ENCODE measurements around the gene SMU1. TPM values are rescaled to one million over a fixed set of nuclear protein-coding genes. Genes with fewer than 3 reads are reported as not detected.

The SMU1 gene
- total and polyA plus RNA-seq, 11 donors, result 6.7 to 19.4 (median 15.2) TPM

DNA sequence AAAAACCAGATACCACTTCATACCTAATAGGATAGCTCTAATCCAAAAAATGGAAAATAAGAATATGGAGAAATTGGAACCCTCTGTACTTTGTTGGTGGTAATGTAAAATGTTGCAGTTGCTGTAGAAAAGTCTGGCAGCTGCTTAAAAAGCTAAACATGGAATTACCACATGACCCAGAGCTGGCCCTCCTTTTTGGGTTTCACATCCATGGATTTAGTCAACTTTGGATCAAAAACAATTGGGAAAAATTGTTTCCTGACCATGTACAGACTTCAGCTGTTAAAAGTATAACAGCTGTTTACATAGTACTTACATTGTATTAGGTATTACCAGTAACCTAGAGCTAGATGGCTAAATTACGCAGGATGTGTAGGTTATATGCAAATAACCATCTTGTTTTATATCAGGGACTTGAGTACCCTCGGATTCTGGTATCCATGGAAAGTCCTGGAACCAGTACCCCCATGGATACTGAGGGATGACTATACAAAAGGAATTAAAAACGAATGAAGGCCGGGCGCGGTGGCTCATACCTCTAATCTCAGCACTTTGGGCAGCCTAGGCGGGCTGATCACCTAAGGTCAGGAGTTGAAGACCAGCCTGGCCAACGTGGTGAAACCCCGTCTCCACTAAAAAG is 35.6 kb downstream of the SMU1 start:
- intact Hi-C loops (cut with DNase I), result no loop called here
- H3K9me3 ChIP-seq, result no peaks in the 10 kb centered on the region
- peaks cover 2 to 63% (median 53%) of the 10 kb centered on the region in 9 donors for H3K36me3 ChIP-seq
- no peaks in the 10 kb centered on the region for H3K27me3 ChIP-seq
- H3K4me1 ChIP-seq, result peaks cover 0 to 39% (median 5%) of the 10 kb centered on the region in 12 donors
- DNase-seq (no peak), ATAC-seq (no peak)
- no peak for TF ChIP-seq POLR2A (IDR thresholded peaks at IDR 0.05)
- TF ChIP-seq, protein P1, sequence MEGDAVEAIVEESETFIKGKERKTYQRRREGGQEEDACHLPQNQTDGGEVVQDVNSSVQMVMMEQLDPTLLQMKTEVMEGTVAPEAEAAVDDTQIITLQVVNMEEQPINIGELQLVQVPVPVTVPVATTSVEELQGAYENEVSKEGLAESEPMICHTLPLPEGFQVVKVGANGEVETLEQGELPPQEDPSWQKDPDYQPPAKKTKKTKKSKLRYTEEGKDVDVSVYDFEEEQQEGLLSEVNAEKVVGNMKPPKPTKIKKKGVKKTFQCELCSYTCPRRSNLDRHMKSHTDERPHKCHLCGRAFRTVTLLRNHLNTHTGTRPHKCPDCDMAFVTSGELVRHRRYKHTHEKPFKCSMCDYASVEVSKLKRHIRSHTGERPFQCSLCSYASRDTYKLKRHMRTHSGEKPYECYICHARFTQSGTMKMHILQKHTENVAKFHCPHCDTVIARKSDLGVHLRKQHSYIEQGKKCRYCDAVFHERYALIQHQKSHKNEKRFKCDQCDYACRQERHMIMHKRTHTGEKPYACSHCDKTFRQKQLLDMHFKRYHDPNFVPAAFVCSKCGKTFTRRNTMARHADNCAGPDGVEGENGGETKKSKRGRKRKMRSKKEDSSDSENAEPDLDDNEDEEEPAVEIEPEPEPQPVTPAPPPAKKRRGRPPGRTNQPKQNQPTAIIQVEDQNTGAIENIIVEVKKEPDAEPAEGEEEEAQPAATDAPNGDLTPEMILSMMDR (IDR thresholded peaks at IDR 0.05), result no peak
- peak overlapping the region in 1 of 12 donors; percentile 45 for H3K27ac ChIP-seq
- WGBS, 4 donors, result 89 to 94% (median 90%) methylated on average over 9 of the region's 9 CpGs
- no peak overlapping the region for H3K4me3 ChIP-seq

DNA sequence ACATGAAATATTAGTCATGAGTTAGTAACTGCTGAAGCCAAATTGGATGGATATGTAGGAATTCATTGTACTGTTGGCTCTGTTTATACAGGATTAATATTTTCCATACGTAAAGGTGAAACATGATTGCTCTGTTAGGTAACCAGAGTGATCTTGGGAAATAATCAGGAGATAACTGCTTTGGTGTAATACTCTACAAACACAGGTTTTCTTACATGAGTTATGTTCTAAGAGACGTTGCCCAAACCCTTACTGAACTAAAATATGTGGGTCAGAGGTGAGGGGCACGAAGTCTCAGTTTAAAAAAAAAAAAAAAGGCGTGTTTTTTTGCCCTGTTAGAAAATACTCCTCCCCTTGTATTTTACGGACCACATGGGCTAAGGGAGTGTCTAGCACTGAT is 43.6 kb downstream of the SMU1 start:
- H3K36me3 ChIP-seq, result peaks cover 0 to 100% (median 100%) of the 10 kb centered on the region in 9 donors
- no peak for ATAC-seq
- TF ChIP-seq, protein P1 (IDR thresholded peaks at IDR 0.05), result no peak
- no peak for TF ChIP-seq POLR2A (IDR thresholded peaks at IDR 0.05)
- H3K4me1 ChIP-seq, result peaks cover 7 to 44% (median 32%) of the 10 kb centered on the region in 12 donors
- H3K4me3 ChIP-seq, result no peak overlapping the region
- intact Hi-C loops (cut with DNase I), result no loop called here
- no peaks in the 10 kb centered on the region for H3K27me3 ChIP-seq
- H3K9me3 ChIP-seq, result no peaks in the 10 kb centered on the region
- WGBS, 4 donors, result 80 to 89% (median 86%) methylated on average over 5 of the region's 5 CpGs
- H3K27ac ChIP-seq, result no peak overlapping the region
- no peak for DNase-seq

DNA sequence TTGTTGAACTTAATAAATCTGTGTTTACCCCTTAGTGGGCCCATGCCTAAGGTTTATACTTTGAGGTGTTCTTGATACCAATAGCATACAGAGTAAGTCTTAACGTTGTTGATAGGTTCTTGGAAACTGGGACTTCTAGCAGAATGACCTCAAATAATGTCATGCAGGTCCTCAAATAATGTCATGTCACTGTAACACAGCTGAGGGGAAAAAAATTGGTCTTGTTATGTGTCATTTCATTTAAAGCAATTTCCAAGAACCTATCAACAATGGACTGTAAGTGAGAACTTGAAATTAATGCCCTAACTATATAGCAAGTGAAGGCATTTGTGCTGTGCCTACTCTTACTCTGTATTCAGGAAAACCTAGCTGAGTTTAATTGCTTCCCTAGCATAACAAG is 44.2 kb downstream of the SMU1 start:
- DNase-seq (no peak), ATAC-seq (no peak)
- Histone ChIP-seq H3K27ac (no peak overlapping the region), H3K27me3 (no peaks in the 10 kb centered on the region), H3K4me3 (no peak overlapping the region), H3K36me3 (peaks cover 0 to 100% (median 100%) of the 10 kb centered on the region in 9 donors), H3K9me3 (no peaks in the 10 kb centered on the region), H3K4me1 (peaks cover 7 to 50% (median 35%) of the 10 kb centered on the region in 12 donors)
- WGBS, 4 donors, result 39 to 57% (median 48%) methylated on average over 1 of the region's 1 CpG
- intact Hi-C loops (cut with DNase I), result no loop called here
- TF ChIP-seq, protein P1 (IDR thresholded peaks at IDR 0.05), result no peak
- no peak for TF ChIP-seq POLR2A (IDR thresholded peaks at IDR 0.05)

DNA sequence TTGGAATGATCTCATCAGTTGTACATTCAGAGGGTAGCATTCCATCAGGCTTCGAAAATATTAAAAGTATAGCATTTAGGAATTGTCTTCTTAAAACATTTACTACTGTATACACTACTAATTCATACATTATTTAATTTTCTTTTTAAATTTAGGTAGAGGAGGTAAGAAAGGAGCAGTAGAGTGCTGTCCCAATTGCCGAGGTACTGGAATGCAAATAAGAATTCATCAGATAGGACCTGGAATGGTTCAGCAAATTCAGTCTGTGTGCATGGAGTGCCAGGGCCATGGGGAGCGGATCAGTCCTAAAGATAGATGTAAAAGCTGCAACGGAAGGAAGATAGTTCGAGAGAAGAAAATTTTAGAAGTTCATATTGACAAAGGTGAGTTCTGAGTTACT is 46.2 kb downstream of the SMU1 start:
- TF ChIP-seq POLR2A (IDR thresholded peaks at IDR 0.05), result no peak
- TF ChIP-seq, protein P1 (IDR thresholded peaks at IDR 0.05), result no peak
- H3K4me1 ChIP-seq, result peaks cover 7 to 63% (median 45%) of the 10 kb centered on the region in 12 donors
- H3K4me3 ChIP-seq, result no peak overlapping the region
- WGBS, 4 donors, result 52 to 58% (median 57%) methylated on average over 5 of the region's 5 CpGs
- DNase-seq, result no peak
- intact Hi-C loops (cut with DNase I), result no loop called here
- H3K36me3 ChIP-seq, result peaks cover 0 to 90% (median 87%) of the 10 kb centered on the region in 9 donors
- H3K27ac ChIP-seq, result no peak overlapping the region
- no peaks in the 10 kb centered on the region for H3K27me3 ChIP-seq
- H3K9me3 ChIP-seq, result no peaks in the 10 kb centered on the region
- no peak for ATAC-seq
